HG03439 (cell line): ENCODE data around the gene FMOD.
"Not testable (repeated sequence)": the region's sequence is repeated elsewhere in the genome, so short reads cannot be mapped to it uniquely, and the experiment has no call there.

Source experiments
- ATAC-seq: cut with Tn5 transposase; IDR thresholded peaks from one replicate; pipeline ENCODE4 v1.9.1; 2021; ENCODE audit warnings: mild to moderate bottlenecking, moderate library complexity; ENCODE audit not compliant: unreplicated experiment

The FMOD gene

DNA sequence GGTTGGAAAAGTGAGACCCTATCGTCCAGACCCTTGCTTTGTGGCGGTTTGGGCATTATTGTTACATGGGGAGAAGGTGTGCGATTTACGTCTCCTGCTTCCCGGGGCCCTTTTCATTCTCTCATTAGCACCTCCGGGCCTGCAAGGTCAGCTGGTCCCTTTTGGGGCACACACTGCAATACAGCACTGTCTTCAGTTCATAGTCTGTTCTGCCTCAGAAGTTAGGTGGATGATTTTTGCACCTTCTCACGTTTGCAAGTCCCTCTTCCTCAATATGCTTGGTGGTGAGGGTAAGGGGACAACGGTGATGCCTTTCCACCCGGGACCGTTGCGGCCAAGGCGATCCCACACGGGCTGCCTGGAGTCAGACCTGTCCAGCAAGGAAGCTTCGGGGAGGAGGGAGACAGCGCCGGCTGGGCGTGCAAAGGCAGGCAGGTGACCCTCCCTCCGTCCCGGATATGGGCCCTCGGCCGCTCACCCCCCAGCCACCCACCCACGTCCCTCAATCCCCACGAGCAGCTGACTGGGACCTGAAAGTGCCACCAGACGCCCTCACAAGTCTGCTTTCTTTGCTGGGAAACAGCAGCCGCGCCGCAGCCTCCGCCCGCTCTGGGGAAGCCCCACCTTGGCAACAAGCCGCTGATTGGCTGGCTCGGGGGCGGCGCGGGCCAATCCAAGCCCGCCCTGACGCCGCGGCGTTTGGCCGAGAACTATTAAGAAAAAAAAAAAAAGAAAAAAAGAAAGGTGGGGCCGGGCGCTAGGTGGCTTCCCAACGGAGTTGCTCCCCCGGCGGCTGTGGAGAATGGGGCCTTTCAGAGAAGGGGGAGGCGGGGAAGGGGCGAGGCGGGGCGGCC, 23.9 kb downstream of the FMOD start:
- ATAC-seq: peak; percentile 70

DNA sequence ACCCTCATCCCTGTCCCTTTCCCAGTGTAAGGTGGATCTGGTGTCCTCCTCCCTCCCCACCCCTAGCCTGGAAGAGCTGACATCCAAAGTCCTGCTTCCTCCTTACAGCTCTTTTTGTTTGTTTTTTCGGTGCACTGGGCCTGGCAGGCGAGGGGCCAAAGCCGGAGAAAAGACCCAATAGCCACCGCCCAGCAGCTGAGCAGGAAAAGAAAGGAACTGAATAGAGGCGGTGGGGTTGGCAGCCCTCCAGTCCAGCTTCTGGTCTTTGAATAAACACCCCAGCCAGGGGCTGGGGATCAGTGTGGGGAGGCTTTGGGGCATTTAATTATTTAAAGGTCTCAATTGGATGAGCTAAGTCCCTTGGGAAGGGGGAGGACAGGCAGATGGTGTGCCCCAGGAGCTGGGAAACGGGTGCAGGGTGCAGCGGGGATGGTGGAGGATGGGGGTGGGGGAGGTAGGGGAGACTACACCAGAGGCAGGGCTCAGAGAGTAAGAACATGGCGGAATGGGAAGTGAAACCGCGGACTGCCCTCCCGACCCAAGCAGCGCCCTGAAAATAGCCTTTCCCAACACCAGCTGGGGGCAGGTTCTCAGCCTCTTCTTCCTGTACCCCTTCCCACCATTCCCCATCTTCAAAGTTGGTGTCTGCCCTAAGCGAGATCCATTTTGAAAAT, 25.4 kb downstream of the FMOD start:
- no peak for ATAC-seq

DNA sequence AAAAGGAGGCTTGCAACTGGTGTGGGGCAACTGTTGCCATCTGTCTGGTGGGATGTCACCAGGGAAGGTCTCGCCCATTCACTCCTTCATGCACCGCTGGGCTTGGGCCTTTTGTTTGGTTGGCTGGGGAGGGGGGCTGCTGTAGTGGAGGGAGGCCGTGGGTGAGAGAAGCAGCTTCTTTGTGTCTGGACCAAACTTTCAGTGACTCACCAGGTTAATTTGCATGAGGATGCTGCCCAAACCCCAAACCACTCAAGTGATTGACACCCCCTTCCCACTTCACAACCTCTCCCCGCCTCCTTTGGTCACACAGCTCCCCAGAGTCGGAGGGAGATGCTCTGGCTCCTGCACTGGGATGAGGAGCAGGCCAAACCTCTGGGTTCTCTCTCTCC, 25.9 kb downstream of the FMOD start:
- no peak for ATAC-seq

DNA sequence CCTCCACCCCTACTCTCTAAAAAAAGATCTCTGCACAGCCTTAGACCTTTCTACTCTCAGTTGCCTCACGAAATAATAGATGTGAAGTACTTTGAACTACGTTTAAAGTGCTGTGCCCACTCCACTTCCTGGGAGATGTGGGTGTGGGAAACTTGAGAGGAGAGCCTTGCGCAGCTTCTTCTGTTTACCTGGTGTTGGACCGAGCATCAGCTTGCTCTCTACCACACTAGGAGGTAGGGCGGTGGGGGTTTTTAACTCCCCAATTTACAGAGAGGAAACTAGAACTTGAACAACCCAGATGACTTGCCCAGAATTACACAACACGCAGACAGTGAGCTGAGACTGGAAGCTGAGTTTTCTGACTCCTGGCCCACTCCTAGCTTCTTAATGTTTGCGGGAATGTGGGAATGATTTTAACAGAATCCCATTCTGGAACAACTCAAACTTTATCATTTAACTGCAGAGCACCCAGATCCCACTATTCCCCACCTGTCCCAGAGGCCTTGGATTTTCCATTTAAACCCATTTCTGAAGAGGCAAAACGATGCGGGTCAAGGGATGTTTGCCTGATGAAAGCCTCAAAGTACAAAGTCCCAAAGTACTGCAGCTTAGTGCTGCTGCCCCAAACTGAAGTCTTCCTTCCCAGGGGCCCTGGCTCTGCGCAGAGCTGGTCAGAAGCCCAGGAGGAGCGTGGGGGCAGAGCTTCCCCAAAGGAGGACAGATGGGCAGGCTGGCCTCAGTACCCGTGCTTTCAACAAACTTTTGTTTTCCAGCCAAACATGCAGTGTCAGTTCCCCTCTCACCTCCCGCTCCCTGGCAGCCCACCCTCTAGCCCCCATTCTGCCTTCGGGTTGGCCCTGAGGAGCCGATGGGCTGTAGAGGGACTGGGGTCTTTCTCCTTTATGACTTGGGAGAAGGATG, 26.6 kb downstream of the FMOD start:
- no peak for ATAC-seq

DNA sequence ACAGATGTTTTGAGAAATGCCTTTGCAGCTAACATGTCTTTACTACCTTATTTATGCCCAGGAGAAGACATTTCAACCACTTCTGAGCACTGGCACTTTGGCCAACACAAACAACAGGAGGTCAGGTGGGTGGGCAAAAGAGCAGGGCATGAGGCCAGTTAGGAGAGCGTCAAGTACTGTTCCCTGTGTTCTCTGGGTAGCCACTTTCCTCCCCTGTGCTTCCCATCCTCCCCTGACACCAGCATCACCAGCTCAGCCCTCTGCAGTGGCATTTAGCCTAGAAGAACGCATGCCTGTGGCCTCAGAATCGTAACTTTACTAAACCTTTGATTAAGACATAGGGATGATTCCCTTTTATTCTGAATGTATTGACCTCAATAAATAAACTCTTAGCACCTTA, 27.3 kb downstream of the FMOD start:
- ATAC-seq: no peak

DNA sequence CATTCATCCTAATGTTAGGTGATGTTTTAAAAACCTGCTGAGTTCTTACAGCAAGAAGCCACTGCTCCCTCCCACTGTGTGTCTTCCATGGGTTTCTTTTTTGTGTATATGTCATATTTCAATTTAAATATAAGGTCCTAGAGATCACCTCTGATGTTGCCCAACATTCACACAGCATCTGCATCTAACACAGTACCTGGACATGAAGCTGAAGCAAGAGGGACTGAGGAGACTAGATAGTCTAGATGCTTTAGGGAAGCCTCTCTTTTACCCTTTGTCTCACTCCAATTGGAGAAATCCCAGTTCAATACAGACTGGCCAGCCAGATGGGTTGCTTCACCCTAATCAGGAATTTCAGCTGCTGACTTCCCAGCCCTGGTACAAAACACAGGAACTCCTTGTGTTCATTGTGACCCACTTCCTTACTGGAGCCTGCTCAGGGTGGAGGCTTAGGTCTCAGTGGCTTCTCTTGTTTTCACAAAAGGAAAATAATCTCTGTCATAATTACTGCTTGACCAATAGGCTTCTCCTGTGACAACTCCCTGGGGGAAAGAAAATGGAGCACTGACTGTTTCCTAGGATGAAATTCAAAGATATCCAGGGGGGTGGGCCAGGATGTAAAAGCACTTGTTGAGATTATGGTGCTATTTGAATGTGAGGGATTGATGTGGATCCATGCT, 28.3 kb downstream of the FMOD start:
- no peak for ATAC-seq

DNA sequence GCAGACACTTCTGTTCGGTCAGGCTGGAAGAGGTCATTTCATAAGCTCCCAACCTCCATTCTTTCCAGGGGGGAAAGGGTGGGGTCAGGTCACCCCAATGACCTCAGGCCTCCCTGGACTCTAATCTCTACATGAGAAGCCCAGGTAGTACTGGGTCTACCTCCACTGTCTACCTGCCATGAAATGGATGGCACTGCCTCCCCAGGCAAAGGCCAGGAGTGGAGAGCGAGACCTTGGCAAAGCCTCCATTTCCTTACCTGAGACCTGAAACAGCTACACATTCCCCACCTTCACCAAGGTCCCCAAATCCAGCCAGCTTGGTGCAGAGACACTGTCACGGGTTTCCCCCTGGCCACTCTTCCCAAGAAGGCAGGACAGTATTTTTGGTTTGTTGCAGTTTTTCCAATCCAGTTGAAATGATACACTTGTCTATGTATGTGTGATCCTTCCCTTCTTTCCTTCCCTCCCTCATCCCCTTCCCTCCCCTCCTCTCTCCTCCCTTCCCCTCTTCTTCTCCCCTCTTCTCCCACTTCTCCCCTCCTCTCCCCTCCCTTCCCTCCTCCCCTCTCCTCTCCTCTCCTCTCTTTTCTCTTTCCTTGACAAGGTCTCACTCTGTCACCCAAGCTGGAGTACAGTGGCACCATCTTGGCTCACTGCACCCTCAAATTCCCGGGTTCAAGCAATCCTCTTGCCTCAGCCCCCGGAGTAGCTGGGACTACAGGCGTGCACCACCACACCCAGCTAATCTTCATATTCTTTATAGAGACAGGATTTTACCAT, 29.5 kb downstream of the FMOD start:
- ATAC-seq: no peak

DNA sequence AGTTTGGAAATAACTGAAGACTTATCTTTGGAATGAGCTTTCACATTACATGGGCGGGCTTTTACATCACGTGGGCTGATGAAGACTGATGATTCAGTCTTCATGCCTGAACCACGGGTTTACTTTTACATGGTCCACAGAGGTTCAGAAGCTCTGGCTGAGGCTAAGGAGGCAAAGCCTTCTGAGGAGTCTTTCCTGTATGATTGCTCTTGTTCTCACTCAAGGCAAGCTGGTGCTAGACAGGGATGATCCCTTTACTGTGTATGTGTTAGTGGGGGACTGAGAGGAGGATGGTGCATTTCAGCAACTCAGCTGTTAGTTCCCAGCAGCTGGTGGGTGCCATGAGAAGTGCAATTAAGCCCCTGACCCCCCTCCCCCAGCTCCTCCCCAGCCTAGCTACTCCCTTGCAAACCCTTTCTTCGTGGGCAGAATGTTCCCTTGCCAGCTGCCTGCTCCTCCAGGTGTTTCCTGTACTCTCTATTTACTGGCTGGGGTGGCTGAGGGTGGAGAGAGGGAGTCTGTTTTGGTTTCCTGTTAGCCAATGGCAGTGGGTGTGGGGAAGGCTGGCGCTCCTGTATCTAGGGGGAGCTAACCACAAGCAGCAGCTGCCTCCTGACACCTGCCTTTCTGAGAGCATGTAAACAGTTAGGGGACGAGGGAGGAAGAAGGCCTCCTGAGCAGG, 30.2 kb downstream of the FMOD start:
- ATAC-seq: peak; percentile 60

DNA sequence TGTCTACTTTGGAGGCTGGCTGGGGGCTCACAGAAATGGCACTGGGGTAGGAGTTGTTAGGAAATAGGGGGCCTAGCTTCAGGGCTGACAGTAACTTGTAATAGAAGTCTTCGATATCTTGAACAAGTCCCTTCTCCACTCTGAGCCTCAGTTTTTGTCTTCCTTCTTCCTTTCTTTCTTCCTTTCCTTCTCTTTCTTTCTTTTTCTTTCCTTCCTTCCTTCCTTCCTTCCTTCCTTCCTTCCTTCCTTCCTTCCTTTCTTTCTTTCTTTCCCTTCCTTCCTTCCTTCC, 32.7 kb downstream of the FMOD start:
- ATAC-seq: no peak

DNA sequence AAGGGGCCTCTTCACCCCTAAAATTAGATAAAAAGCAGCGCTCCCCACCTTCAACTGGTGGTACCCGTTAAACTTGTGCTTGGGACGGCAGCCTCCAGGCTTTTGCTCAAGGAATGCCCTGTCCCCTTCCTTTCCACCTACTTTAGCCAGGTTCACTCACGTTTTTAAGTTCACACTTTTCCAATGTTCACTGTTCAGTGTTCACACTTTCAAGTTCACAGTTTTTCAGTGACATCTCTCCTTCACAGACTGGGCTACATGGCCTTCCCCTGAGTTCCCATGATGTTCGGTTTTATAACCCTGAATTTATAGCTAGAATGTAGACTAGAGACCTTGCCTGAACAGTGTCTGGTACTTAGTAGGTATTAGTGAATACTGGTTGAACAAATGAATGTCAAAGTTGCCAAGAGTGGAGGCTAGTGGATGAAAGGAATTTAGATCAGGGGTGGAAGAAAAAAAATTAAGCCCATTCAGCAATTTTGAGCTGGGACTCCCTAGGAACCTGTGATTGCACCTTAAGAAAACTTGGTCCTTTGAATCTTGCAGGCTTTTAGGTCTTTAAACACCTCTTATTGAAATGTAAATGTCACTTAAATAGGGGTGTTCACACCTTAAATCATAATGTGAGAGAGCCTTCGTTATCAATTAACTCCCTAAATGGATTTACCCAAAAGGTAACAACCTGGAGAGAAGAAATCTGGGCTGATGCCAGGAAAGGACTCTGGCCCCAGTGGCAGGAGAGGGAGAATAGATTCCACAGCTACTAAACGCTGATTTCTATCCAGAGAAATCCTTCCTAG, 33.3 kb downstream of the FMOD start:
- no peak for ATAC-seq

DNA sequence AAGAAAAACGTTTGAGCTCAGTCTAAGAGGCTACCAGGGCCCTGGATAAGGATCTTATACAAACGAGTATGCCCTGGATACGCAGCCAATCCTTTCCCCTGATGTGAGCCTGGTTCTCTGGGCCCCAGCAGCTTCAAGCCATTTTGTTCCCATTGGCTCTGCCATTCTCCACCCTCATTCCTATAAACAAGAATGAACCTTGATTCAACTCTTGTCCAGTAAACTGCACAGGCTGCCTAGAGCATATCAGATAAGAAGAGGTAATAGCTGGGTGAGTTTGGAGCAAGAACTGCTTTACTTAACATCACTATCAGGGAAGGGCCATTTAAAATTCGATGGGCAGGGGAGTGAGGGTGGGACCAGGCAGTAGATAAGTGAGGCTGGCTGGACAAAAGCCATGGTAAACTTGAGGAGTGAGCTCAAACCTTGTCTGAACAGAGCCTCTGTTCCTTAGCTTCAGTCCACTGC, 34.3 kb downstream of the FMOD start:
- no peak for ATAC-seq

DNA sequence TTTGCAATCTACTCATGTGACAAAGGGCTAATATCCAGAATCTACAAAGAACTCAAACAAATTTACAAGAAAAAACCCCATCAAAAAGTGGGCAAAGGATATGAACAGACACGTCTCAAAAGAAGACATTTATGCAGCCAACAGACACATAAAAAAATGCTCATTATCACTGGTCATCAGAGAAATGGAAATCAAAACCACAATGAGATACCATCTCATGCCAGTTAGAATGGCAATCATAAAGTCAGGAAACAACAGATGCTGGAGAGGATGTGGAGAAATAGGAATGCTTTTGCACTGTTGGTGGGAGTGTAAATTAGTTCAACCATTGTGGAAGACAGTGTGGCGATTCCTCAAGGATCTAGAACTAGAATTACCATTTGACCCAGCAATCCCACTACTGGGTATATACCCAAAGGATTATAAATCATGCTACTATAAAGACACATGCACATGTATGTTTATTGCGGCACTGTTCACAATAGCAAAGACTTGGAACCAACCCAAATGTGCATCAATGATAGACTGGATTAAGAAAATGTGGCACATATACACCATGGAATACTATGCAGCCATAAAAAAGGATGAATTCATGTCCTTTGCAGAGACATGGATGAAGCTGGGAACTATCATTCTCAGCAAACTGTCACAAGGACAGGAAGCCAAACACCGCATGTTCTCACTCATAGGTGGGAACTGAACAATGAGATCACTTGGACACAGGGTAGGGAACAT, 36.7 kb downstream of the FMOD start:
- not testable (repeated sequence) for ATAC-seq

DNA sequence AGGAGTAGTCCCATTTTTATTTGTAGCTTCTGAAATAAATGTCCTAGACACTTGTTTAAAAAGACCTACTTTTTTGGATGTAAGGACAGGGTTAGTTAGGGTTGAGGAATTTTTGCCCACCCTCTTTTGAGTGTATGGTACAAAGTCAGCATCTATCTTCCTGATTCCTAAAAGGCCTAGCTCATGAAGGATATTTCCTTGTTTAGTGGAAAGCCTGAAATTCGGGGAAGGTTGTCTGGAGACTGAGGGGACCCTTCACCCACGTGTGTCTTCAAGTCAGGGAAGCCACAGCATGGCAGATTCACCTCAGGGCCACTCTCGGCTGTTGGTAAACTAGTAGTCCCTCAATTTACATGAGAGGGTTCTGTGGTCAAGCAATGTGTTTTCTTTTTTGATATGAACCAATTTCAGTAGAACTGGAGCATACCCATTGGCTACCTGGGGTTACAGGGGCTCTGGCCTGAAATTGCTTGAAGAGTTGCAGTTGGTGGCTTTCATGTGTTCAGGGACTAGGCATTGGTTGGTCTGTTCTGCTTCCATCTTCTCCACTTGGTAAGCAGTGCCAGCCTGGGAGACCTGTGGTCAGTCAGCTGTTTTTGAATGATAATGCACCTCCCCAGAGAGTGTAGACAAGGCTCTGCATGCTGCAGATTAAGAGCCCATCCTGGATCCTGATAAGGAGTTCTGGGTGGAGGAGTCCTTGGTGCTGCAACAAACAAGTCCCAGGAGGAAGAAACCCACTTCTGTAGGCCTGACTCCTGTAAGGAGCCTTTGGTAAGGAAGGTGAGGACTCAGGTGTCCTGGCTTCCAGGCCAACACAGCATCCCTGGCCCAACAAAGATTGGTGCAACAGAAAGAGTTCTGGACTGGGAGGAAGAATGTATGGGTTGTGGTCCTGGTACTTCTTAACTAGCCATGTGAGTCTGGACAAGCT, 39.3 kb downstream of the FMOD start:
- no peak for ATAC-seq

DNA sequence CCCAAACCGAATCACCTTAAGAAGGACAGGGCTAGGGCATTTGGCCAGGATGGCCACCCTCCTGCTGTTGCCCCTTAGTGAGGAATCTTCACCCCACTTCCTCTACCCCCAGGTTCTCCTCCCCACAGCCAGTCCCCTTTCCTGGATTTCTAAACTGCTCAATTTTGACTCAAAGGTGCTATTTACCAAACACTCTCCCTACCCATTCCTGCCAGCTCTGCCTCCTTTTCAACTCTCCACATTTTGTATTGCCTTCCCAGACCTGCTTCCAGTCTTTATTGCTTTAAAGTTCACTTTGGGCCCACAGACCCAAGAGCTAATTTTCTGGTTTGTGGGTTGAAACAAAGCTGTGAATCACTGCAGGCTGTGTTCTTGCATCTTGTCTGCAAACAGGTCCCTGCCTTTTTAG, 42.0 kb downstream of the FMOD start:
- ATAC-seq: no peak

DNA sequence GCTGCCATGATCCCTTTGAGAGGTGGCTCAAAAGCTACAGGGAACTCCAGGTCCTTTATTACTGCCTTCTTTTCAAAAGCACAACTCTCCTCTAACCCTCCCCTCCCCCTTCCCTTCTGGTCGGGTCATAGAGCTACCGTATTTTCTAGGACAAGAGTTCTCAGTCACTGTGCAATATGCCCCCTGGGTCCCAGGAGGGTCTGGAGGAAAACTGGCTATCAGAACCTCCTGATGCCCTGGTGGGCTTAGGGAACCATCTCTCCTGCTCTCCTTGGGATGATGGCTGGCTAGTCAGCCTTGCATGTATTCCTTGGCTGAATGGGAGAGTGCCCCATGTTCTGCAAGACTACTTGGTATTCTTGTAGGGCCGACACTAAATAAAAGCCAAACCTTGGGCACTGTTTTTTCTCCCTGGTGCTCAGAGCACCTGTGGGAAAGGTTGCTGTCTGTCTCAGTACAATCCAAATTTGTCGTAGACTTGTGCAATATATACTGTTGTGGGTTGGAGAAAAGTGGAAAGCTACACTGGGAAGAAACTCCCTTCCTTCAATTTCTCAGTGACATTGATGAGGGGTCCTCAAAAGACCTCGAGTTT, 42.5 kb downstream of the FMOD start:
- no peak for ATAC-seq

DNA sequence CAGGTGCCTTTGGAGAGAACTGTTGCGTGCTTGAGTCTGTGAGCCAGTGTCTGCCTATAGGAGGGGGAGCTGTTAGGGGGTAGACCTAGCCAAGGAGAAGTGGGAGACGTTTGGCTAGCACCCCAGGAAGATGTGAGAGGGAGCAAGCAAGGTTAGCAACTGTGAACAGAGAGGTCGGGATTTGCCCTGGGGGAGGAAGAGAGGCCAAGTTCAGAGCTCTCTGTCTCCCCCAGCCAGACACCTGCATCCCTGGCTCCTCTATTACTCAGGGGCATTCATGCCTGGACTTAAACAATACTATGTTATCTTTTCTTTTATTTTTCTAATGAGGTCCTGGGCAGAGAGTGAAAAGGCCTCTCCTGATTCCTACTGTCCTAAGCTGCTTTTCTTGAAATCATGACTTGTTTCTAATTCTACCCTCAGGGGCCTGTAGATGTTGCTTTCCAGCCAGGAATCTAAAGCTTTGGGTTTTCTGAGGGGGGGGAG, 43.2 kb downstream of the FMOD start:
- ATAC-seq: no peak
